Activated CD8-positive, alpha-beta memory T cell treated with anti-CD3 and anti-CD28 coated beads for 36 hours (primary cell): ENCODE data around the gene PYGO1. TPM values are rescaled to one million over a fixed set of nuclear protein-coding genes. Genes with fewer than 3 reads are reported as not detected.
"Not testable (repeated sequence)": the region's sequence is repeated elsewhere in the genome, so short reads cannot be mapped to it uniquely, and the experiment has no call there.

ENCODE experiments used
- CTCF ChIA-PET: fragments of 350-600 bp; sonication (Branson Sonifier 250); formaldehyde crosslinking; loops from one replicate; lab custom pipeline; 2021; ENCODE audit warnings: antibody characterized with exemption; lab: Charles Lee
- POLR2A ChIA-PET: fragments of 350-600 bp; sonication (Branson Sonifier 250); formaldehyde crosslinking; loops from one replicate; lab custom pipeline; 2021; ENCODE audit warnings: antibody characterized with exemption; lab: Charles Lee
- total RNA-seq, 2 experiments: library from RNA; stranded (reverse); gene quantifications; one replicate each; pipeline ENCODE4 v1.2.3, GENCODE V29; 2021

The PYGO1 gene
- total RNA-seq, 2 experiments from 2014 or later, result 0.06 to 0.08 TPM

- CTCF ChIA-PET, result no interaction called here
- POLR2A ChIA-PET, result no interaction called here
Observed at GRCh38 chr15:55515491-55515890, 72.7 kb downstream of the PYGO1 start.

- POLR2A ChIA-PET, result no interaction called here
Observed at GRCh38 chr15:55514414-55514850, 73.7 kb downstream of the PYGO1 start.

DNA sequence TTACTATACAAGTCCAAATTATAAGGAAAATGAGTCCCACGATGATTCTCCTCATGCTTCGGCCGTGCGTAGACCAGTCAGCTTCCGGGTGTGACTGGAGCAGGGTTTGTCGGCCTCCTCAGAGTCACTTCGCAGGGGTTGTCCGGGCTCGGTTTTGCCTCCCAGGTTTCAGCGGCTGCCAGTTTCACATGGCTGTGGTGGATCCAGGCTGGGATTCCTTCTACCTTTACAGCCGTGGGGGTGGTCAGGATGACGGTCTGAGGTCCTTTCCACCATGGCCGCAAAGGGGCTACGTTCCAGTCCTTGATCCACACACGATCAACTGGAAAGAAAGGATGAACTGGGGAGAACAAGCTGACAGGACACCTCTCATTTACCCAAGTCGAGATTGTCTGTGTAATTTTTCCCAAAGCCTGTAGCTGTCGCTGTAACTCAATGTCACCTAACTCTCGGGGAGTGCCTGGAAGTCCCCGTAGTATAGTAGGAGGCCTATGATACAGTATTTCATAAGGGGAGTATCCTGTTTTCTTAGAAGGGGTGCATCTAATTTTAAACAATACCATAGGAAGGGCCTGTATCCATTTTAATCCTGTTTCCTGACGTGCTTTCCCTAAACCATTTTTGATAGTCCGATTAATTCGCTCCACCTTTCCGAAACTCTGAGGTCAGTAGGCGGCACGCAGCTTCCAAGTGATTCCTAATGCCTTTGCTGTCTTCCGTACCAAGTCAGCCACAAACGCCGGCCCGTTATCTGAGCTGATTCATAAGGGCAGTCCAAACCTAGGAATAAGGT lies 74.3 kb downstream of the PYGO1 start:
- POLR2A ChIA-PET, result not testable (repeated sequence)
- CTCF ChIA-PET, result interaction anchor here (0.6 to 1.1 kb wide), 2 partner anchors 62 to 200 kb away, joined by 3 read pairs; no protein-coding TSS in a partner anchor

More at GRCh38 chr15:55514414-55514850, 73.7 kb downstream of the PYGO1 start:
- CTCF ChIA-PET, result interaction anchor here (0.6 to 1.1 kb wide), 2 partner anchors 63 to 199 kb away, joined by 3 read pairs; no protein-coding TSS in a partner anchor

GRCh38 chr15:55513152-55513551 lies 75.0 kb downstream of the PYGO1 start:
- POLR2A ChIA-PET, result no interaction called here
- CTCF ChIA-PET, result no interaction called here

DNA sequence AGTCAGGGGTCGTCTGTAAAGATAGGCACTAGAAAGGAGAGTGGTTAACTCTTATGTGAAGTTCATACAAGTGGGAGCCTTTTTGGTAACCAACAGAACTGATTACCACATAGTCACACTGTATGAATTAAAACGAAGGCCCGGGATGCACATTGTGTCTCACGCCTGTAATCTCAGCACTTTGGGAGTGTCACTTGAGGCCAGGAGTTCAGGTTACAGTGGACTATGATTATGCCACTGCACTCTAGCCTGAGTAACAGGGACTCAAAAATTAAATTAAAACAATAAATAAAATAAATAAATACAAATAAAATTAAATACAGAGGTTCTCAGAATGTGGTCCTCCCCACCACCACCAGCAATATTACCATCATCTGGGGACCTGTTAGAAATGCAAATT lies 80.6 kb downstream of the PYGO1 start:
- CTCF ChIA-PET, result no interaction called here
- POLR2A ChIA-PET, result interaction anchor here (0.5 kb wide), 1 partner anchor 108 kb away, joined by 6 read pairs; no protein-coding TSS in a partner anchor

- CTCF ChIA-PET, POLR2A ChIA-PET: not testable (repeated sequence)
Observed at GRCh38 chr15:55505407-55505806, 82.7 kb downstream of the PYGO1 start.

DNA sequence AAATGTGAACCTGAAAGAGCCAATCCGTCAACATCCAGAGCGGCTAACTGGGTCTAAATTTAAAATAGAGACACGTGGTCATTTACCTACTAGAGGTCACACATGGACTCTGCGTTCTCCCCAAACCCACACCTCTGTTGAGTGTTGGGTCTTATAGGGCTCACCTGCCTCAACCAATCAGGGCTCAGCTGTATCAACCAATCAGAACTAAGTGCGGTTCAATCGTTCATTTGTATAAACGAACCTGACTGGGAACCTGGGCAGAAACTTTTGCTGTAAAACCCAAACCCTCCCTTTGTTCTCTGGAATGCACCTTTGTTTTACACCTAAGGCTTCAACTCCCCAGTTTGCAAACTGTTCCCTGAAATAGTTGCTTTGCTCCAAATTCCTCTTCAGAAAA lies 89.0 kb downstream of the PYGO1 start:
- POLR2A ChIA-PET, result no interaction called here
- CTCF ChIA-PET, result no interaction called here

DNA sequence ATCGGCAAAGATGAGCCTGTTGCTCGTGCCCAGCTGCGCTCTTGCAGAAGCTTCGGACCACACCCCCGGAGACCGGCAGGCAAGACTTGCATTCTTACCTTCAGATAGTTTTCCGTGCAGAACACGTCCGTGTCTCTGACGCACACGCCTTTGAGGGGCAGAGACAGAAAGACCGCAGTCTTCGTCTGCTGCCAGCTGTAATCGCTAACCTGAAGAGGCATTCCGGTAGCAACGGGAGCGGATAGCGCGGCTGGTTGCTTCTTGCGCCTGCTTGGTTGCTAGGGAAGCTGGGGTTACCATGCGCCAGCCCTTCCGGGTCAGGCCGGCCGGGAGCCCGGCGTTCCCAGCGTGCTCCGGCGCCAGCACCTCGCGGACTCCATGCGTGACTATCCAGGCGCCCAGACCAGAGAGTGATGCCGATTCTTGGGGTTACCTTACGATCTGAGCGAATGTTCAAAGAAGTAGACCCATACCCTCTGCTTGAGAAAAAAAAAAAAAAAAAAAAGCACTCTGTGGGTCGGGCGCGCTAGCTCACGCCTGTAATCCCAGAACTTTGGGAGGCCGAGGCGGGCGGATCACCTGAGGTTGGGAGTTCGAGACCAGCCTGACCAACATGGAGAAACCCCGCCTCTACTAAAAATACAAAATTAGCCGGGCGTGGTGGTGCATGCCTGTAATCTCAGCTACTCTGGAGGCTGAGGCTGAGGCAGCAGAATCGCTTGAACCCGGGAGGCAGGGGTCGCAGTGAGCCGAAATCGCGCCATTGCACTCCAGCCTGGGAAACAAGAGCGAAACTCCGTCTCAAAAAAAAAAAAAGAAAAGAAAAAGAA lies 89.8 kb downstream of the PYGO1 start:
- CTCF ChIA-PET, POLR2A ChIA-PET: not testable (repeated sequence)

DNA sequence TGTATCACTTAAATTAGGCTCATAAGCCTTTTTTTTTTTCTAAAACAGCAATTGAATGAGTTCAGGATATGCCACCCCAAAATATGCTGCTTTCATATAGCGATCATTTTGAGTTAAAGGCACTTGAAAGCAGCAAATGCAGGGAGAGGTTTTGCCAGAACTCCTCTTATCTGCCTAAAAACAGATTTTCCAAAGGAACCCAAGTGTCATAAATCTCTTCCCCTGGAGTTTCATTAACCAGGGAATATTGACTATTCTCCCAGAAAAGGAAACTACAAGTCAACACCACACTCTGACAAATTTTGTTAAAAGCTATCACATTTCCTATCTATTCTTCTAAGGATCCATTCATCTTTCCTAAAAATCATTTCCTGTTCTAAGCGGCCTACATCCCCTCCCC lies 91.4 kb downstream of the PYGO1 start:
- ChIA-PET CTCF (no interaction called here), POLR2A (no interaction called here)

DNA sequence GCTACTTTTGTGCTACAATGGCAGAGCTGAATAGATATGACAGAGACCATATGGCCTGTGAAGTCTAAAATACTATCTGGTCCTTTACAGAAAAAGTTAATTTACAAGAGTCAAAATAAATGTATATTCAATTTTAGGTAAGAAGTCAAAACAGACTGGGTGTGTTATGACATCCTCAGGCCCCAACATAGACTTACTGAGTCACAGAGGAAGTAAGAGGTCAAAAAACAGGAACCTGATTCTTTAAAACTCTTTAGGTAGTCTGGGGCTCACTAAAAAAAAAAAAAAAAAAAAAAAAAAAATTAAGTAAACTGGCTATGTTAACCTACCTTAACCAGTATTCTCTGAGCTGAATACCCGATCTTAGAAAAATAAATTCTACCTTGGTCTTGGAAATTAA lies 93.2 kb downstream of the PYGO1 start:
- ChIA-PET CTCF (no interaction called here), POLR2A (no interaction called here)

- CTCF ChIA-PET, result not testable (repeated sequence)
- POLR2A ChIA-PET, result interaction anchor here (0.7 kb wide), 1 partner anchor 197 kb away, joined by 16 read pairs; no protein-coding TSS in a partner anchor
Observed at GRCh38 chr15:55488952-55489600, 99.1 kb downstream of the PYGO1 start.

Other genes with a start within 250 kb of the PYGO1 start
- 10 to 100 TPM; 11.3 to 11.4 TPM for gene CCPG1, start 180.0 kb downstream of the PYGO1 start, total RNA-seq
- gene PIERCE2, start 179.8 kb downstream of the PYGO1 start, total RNA-seq, result not detected
- 1 to 10 TPM in 1 of 2 experiments, under 1 TPM in 1; 0.94 to 1.5 TPM for gene DNAAF4, start 80.1 kb downstream of the PYGO1 start, total RNA-seq
- gene PRTG, start 154.8 kb upstream of the PYGO1 start, total RNA-seq, result not detected